HL-60 (cell line): Measurements from ENCODE around the gene SH3BGRL3.
"Not testable (repeated sequence)": the region's sequence is repeated elsewhere in the genome, so short reads cannot be mapped to it uniquely, and the experiment has no call there.

Source experiments
- DNase-seq, 2 experiments: peaks; one replicate each; pipeline ENCODE4 v3.0.0-alpha.2; 2010 to 2020; ENCODE audit warnings: low read depth in 1 of 2, low spot score in 1 of 2
- H3K27ac ChIP-seq: fragments of 250-450 bp; sonication (Bioruptor Pico); replicated peaks from 2 replicates; pipeline ENCODE4 v1.5.1; 2020; ENCODE audit warnings: mild to moderate bottlenecking, moderate library complexity
- H3K27me3 ChIP-seq: fragments of 250-450 bp; sonication (Bioruptor Pico); 2 replicates; pipeline ENCODE4 v1.5.1; 2021; ENCODE audit warnings: mild to moderate bottlenecking, moderate library complexity; ENCODE audit not compliant: insufficient read depth, poor library complexity, severe bottlenecking
- H3K4me3 ChIP-seq: replicated peaks from 2 replicates; pipeline ENCODE4 v1.5.1; 2011; ENCODE audit warnings: mild to moderate bottlenecking, control low read depth, low read length; ENCODE audit not compliant: insufficient read depth
- CTCF ChIP-seq: IDR thresholded peaks from one replicate; pipeline ENCODE4 v1.5.1; 2011; ENCODE audit warnings: low read length, control low read depth, inconsistent platforms; ENCODE audit not compliant: insufficient read depth
- GABPA ChIP-seq: IDR thresholded peaks from 2 replicates; pipeline ENCODE4 v1.6.1; 2012; ENCODE audit warnings: low read depth
- POLR2AphosphoS5 ChIP-seq: IDR thresholded peaks from 2 replicates; pipeline ENCODE4 v1.6.1; 2012; ENCODE audit warnings: low read depth
- REST ChIP-seq: IDR thresholded peaks from 2 replicates; pipeline ENCODE4 v1.6.1; 2012; ENCODE audit warnings: low read depth; ENCODE audit not compliant: insufficient replicate concordance
- SPI1 ChIP-seq: IDR thresholded peaks from 2 replicates; pipeline ENCODE4 v1.6.1; 2012; ENCODE audit warnings: low read depth, mild to moderate bottlenecking, borderline replicate concordance
- long read RNA-seq: library from polyadenylated mRNA; unstranded; transcript quantifications from one replicate; pipeline ENCODE4 v2.0.0, GENCODE V29; 2020

The SH3BGRL3 gene
- long read RNA-seq, transcript SH3BGRL3-201 (3 exons, 1,661 nt) = major isoform, 46 of 52 reads
- long read RNA-seq, partial matches to known transcripts = 0 of 52 reads
- long read RNA-seq, other reads (novel, unspliced or antisense) = 2 of 52 reads

- Histone ChIP-seq H3K27ac (peak within 1 kb of the TSS; percentile 88), H3K27me3 (no peaks in the 10 kb centered on the region), H3K4me3 (peak within 1 kb of the TSS; percentile 75)
- peak; percentile 86 to 90 for DNase-seq
- TF ChIP-seq POLR2AphosphoS5 (peak; percentile 91), SPI1 (peak; percentile 6; the same call in 1 of the 2 replicates), GABPA (no peak)
Measured at GRCh38 chr1:26279456-26280332, at the start of gene SH3BGRL3. Gene SH3BGRL3 (plus strand): TSS chr1:26280086. CDS start chr1:26280156, 70 bp downstream.

- peak; percentile 54; the same call in 1 of the 2 replicates for TF ChIP-seq SPI1
- not testable (repeated sequence) for H3K27me3 ChIP-seq
Measured at GRCh38 chr1:26230682-26231081, 49.2 kb upstream of the SH3BGRL3 start.

GRCh38 chr1:26233903-26234643 lies 45.8 kb upstream of the SH3BGRL3 start, which contains the start of gene CEP85:
Gene CEP85 (plus strand): TSS chr1:26234200. CDS start chr1:26239784, 5,584 bp downstream.
- Histone ChIP-seq H3K27me3 (no peaks in the 10 kb centered on the region), H3K27ac (peak within 1 kb of the TSS; percentile 87), H3K4me3 (peak within 1 kb of the TSS; percentile 70)
- TF ChIP-seq CTCF (peak; percentile 92), POLR2AphosphoS5 (peak; percentile 82), GABPA (no peak), SPI1 (no peak), REST (no peak)
- DNase-seq = peak; percentile 94 to 98

More at GRCh38 chr1:26230682-26231081, 49.2 kb upstream of the SH3BGRL3 start:
- peak in 1 of 2 experiments; percentile 48 for DNase-seq
- H3K4me3 ChIP-seq, H3K27ac ChIP-seq: not testable (repeated sequence)

GRCh38 chr1:26234644-26235370 lies 45.1 kb upstream of the SH3BGRL3 start:
- no peaks in the 10 kb centered on the region for H3K27me3 ChIP-seq
- DNase-seq = peak in 1 of 2 experiments; percentile 41
- peak overlapping the region; percentile 87 for H3K27ac ChIP-seq
- TF ChIP-seq POLR2AphosphoS5 (no peak), GABPA (no peak), SPI1 (no peak), CTCF (no peak), REST (no peak)
- peak overlapping the region; percentile 70 for H3K4me3 ChIP-seq
